ENCODE results near the gene FHIT. TPM values are rescaled to one million over a fixed set of nuclear protein-coding genes. Genes with fewer than 3 reads are reported as not detected.

Gene FHIT
- total RNA-seq, 2 experiments from 2014 or later: 9.6 to 9.7 TPM

GRCh38 chr3:59914251-59914650 lies 1337.0 kb downstream of the FHIT start:
- H3K4me3 Mint-ChIP-seq: no peak overlapping the region
- H3K36me3 Mint-ChIP-seq (ENCODE audit: low read depth): peaks cover 2% of the 10 kb centered on the region

GRCh38 chr3:59913645-59914044 lies 1337.6 kb downstream of the FHIT start:
- no peaks in the 10 kb centered on the region for H3K36me3 Mint-ChIP-seq (ENCODE audit: low read depth)
- DNase-seq: no peak
- no peaks in the 10 kb centered on the region for H3K9me3 Mint-ChIP-seq
- ChIA-PET POLR2A (no interaction called here), CTCF (interaction anchor here (1.7 kb wide), 1 partner anchor 56 kb away, joined by 4 read pairs; no protein-coding TSS in a partner anchor)
- peaks cover 2% of the 10 kb centered on the region for H3K4me1 Mint-ChIP-seq
- no peak overlapping the region for H3K27ac Mint-ChIP-seq
- H3K4me3 Mint-ChIP-seq: no peak overlapping the region
- no peaks in the 10 kb centered on the region for H3K27me3 Mint-ChIP-seq

More at GRCh38 chr3:59914251-59914650, 1337.0 kb downstream of the FHIT start:
- ChIA-PET CTCF (interaction anchor here (1.7 kb wide), 1 partner anchor 57 kb away, joined by 4 read pairs; no protein-coding TSS in a partner anchor), POLR2A (no interaction called here)
- no peak for DNase-seq
- H3K27me3 Mint-ChIP-seq: no peaks in the 10 kb centered on the region
- H3K4me1 Mint-ChIP-seq: peaks cover 8% of the 10 kb centered on the region
- no peaks in the 10 kb centered on the region for H3K9me3 Mint-ChIP-seq
- no peak overlapping the region for H3K27ac Mint-ChIP-seq

- no peak for DNase-seq
- no peaks in the 10 kb centered on the region for H3K27me3 Mint-ChIP-seq
- CTCF ChIA-PET: no interaction called here
- H3K36me3 Mint-ChIP-seq (ENCODE audit: low read depth): peaks cover 2% of the 10 kb centered on the region
- H3K4me1 Mint-ChIP-seq: no peaks in the 10 kb centered on the region
- no peak overlapping the region for H3K4me3 Mint-ChIP-seq
- POLR2A ChIA-PET: no interaction called here
- H3K9me3 Mint-ChIP-seq: peaks cover 2% of the 10 kb centered on the region
- no peak overlapping the region for H3K27ac Mint-ChIP-seq
Observed at GRCh38 chr3:59908701-59909100, 1342.6 kb downstream of the FHIT start.

- H3K4me3 Mint-ChIP-seq: no peak overlapping the region
- H3K27me3 Mint-ChIP-seq: no peaks in the 10 kb centered on the region
- H3K27ac Mint-ChIP-seq: no peak overlapping the region
- CTCF ChIA-PET: no interaction called here
- POLR2A ChIA-PET: no interaction called here
- peaks cover 2% of the 10 kb centered on the region for H3K9me3 Mint-ChIP-seq
- no peak for DNase-seq
- no peaks in the 10 kb centered on the region for H3K4me1 Mint-ChIP-seq
- H3K36me3 Mint-ChIP-seq (ENCODE audit: low read depth): peaks cover 2% of the 10 kb centered on the region
Observed at GRCh38 chr3:59908280-59908679, 1343.0 kb downstream of the FHIT start.

- Mint-ChIP-seq H3K9me3 (peaks cover 2% of the 10 kb centered on the region), H3K36me3 (ENCODE audit: low read depth) (peaks cover 10% of the 10 kb centered on the region), H3K27me3 (no peaks in the 10 kb centered on the region), H3K4me3 (no peak overlapping the region), H3K4me1 (no peaks in the 10 kb centered on the region), H3K27ac (no peak overlapping the region)
- CTCF ChIA-PET: interaction anchor here (0.7 kb wide), 1 partner anchor 1004 kb away, joined by 3 read pairs; no protein-coding TSS in a partner anchor
- no peak for DNase-seq
- POLR2A ChIA-PET: no interaction called here
Observed at GRCh38 chr3:59904296-59904695, 1347.0 kb downstream of the FHIT start.

GRCh38 chr3:59899061-59899460 lies 1352.2 kb downstream of the FHIT start:
- CTCF ChIA-PET: no interaction called here
- DNase-seq: no peak
- POLR2A ChIA-PET: no interaction called here

GRCh38 chr3:59895972-59896371 lies 1355.3 kb downstream of the FHIT start:
- peaks cover 5% of the 10 kb centered on the region for H3K4me1 Mint-ChIP-seq
- DNase-seq: no peak
- H3K36me3 Mint-ChIP-seq (ENCODE audit: low read depth): peaks cover 4% of the 10 kb centered on the region
- H3K4me3 Mint-ChIP-seq: no peak overlapping the region
- no peak overlapping the region for H3K27ac Mint-ChIP-seq
- CTCF ChIA-PET: no interaction called here
- POLR2A ChIA-PET: no interaction called here
- H3K27me3 Mint-ChIP-seq: no peaks in the 10 kb centered on the region
- H3K9me3 Mint-ChIP-seq: no peaks in the 10 kb centered on the region

More at GRCh38 chr3:59899061-59899460, 1352.2 kb downstream of the FHIT start:
- no peaks in the 10 kb centered on the region for H3K9me3 Mint-ChIP-seq
- peaks cover 8% of the 10 kb centered on the region for H3K36me3 Mint-ChIP-seq (ENCODE audit: low read depth)
- no peaks in the 10 kb centered on the region for H3K27me3 Mint-ChIP-seq
- no peak overlapping the region for H3K27ac Mint-ChIP-seq
- H3K4me3 Mint-ChIP-seq: no peak overlapping the region
- peaks cover 5% of the 10 kb centered on the region for H3K4me1 Mint-ChIP-seq

GRCh38 chr3:59894425-59895121 lies 1356.7 kb downstream of the FHIT start:
- CTCF ChIA-PET: no interaction called here
- H3K4me1 Mint-ChIP-seq: peaks cover 5% of the 10 kb centered on the region
- POLR2A ChIA-PET: no interaction called here
- H3K4me3 Mint-ChIP-seq: no peak overlapping the region
- H3K27ac Mint-ChIP-seq: no peak overlapping the region
- no peaks in the 10 kb centered on the region for H3K27me3 Mint-ChIP-seq
- no peaks in the 10 kb centered on the region for H3K36me3 Mint-ChIP-seq (ENCODE audit: low read depth)
- no peak for DNase-seq
- no peaks in the 10 kb centered on the region for H3K9me3 Mint-ChIP-seq

GRCh38 chr3:59890639-59891038 lies 1360.6 kb downstream of the FHIT start:
- Mint-ChIP-seq H3K27ac (no peak overlapping the region), H3K9me3 (no peaks in the 10 kb centered on the region), H3K36me3 (ENCODE audit: low read depth) (no peaks in the 10 kb centered on the region), H3K27me3 (no peaks in the 10 kb centered on the region), H3K4me1 (peaks cover 2% of the 10 kb centered on the region), H3K4me3 (no peak overlapping the region)
- DNase-seq: no peak
- CTCF ChIA-PET: no interaction called here
- POLR2A ChIA-PET: no interaction called here

- no peaks in the 10 kb centered on the region for H3K36me3 Mint-ChIP-seq (ENCODE audit: low read depth)
- H3K27ac Mint-ChIP-seq: no peak overlapping the region
- ChIA-PET CTCF (no interaction called here), POLR2A (no interaction called here)
- no peaks in the 10 kb centered on the region for H3K9me3 Mint-ChIP-seq
- H3K27me3 Mint-ChIP-seq: no peaks in the 10 kb centered on the region
- H3K4me3 Mint-ChIP-seq: no peak overlapping the region
- no peak for DNase-seq
- H3K4me1 Mint-ChIP-seq: peaks cover 1% of the 10 kb centered on the region
Observed at GRCh38 chr3:59886790-59887189, 1364.5 kb downstream of the FHIT start.

- Mint-ChIP-seq H3K27me3 (no peaks in the 10 kb centered on the region), H3K27ac (no peak overlapping the region), H3K36me3 (ENCODE audit: low read depth) (no peaks in the 10 kb centered on the region), H3K9me3 (no peaks in the 10 kb centered on the region), H3K4me1 (peaks cover 1% of the 10 kb centered on the region), H3K4me3 (no peak overlapping the region)
- CTCF ChIA-PET: no interaction called here
- DNase-seq: no peak
- POLR2A ChIA-PET: no interaction called here
Observed at GRCh38 chr3:59885899-59886400, 1365.3 kb downstream of the FHIT start.

- H3K27ac Mint-ChIP-seq: no peak overlapping the region
- H3K36me3 Mint-ChIP-seq (ENCODE audit: low read depth): no peaks in the 10 kb centered on the region
- no peak for DNase-seq
- no peak overlapping the region for H3K4me3 Mint-ChIP-seq
- CTCF ChIA-PET: no interaction called here
- H3K27me3 Mint-ChIP-seq: no peaks in the 10 kb centered on the region
- POLR2A ChIA-PET: no interaction called here
- no peaks in the 10 kb centered on the region for H3K9me3 Mint-ChIP-seq
- peaks cover 3% of the 10 kb centered on the region for H3K4me1 Mint-ChIP-seq
Observed at GRCh38 chr3:59885101-59885500, 1366.2 kb downstream of the FHIT start.

- H3K27ac Mint-ChIP-seq: no peak overlapping the region
- ChIA-PET CTCF (no interaction called here), POLR2A (no interaction called here)
- H3K4me1 Mint-ChIP-seq: peaks cover 4% of the 10 kb centered on the region
- no peak overlapping the region for H3K4me3 Mint-ChIP-seq
- H3K36me3 Mint-ChIP-seq (ENCODE audit: low read depth): no peaks in the 10 kb centered on the region
- no peaks in the 10 kb centered on the region for H3K27me3 Mint-ChIP-seq
- H3K9me3 Mint-ChIP-seq: no peaks in the 10 kb centered on the region
- no peak for DNase-seq
Observed at GRCh38 chr3:59884409-59884808, 1366.8 kb downstream of the FHIT start.

- no peak for DNase-seq
- Mint-ChIP-seq H3K4me1 (peaks cover 10% of the 10 kb centered on the region), H3K9me3 (no peaks in the 10 kb centered on the region), H3K4me3 (no peak overlapping the region), H3K27ac (no peak overlapping the region), H3K27me3 (no peaks in the 10 kb centered on the region), H3K36me3 (ENCODE audit: low read depth) (no peaks in the 10 kb centered on the region)
- ChIA-PET POLR2A (no interaction called here), CTCF (no interaction called here)
Observed at GRCh38 chr3:59882746-59883145, 1368.5 kb downstream of the FHIT start.
